Measurements from ENCODE around the gene ZBTB20.

The ZBTB20 gene

GRCh38 chr3:114563720-114564119, 583.4 kb downstream of the ZBTB20 start:
- DNase-seq, result no peak

DNA sequence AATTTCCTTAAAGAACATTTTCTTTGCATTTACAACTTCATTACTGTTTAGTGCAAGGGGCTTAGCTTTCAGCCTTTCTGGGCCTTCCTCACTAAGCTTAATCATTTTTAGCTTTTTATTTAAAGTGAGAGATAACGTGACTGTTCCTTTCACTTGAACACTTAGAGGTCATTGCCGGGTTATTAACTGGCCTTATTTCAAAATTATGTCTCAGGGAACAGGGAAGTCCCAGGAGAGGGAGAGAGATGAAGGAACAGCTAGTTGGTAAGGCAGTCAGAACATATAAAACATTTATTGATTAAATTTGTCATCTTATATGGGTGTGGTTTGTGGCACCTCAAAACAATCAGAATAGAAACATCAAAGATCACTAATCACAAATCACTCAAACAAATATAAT, 584.5 kb downstream of the ZBTB20 start:
- no peak for DNase-seq

DNA sequence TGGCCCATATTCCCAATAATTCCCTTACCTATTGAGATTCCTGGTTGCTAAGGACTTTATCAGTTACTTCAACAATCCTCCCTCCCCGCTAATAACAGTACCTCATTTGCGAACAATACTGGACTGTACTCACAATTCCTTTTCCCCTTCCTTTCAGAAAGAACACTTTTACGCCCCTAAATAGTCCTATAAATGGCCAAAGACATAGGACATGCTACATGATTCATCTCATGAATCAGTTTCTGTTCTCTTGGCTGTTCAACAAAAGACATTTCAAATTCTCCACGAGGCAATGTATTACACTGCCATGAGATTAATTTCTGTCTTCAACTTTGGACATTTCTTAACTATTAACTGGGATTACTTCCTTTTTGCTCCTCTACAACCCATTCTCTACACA, 588.8 kb downstream of the ZBTB20 start:
- no peak for DNase-seq

DNA sequence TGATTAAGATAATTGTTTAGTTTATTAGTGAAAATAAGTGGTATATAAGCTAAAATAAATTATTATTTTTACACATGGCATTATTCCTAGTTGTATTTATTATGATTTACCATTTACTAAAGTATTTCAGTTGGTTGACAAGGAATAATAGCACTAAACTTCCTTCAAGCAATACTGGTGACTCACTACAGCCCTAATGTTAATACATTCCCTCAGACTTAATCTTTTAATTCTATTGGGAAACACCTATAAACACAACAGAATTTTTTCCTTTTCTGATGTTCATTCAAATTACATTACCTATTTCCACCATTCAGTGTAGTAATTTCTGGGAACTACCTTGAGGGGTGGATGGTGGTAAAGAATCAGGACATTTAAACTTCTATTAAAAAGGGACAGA, 589.3 kb downstream of the ZBTB20 start:
- no peak for DNase-seq

GRCh38 chr3:114556657-114557213, 590.4 kb downstream of the ZBTB20 start:
- DNase-seq, result no peak

- no peak for DNase-seq
These were observed 592.4 kb downstream of the ZBTB20 start for GRCh38 chr3:114554731-114555130.

- DNase-seq, result no peak
These were observed 593.0 kb downstream of the ZBTB20 start for GRCh38 chr3:114553949-114554593.

DNA sequence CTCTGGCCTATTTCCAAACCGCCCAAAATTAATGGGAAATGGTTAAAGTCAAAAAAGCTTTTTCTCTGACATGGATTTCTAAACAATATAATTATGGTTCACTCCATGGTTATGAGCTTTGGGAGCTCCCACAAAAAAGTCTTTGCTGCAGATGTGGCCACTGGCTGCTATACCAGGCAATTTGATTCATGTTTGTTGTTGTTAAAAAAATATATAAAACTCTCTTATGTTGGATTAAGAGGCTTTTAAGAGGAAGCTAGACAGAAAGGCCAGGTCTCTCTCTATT, 594.6 kb downstream of the ZBTB20 start:
- DNase-seq, result no peak

GRCh38 chr3:114551770-114552526, 595.1 kb downstream of the ZBTB20 start:
- no peak for DNase-seq

DNA sequence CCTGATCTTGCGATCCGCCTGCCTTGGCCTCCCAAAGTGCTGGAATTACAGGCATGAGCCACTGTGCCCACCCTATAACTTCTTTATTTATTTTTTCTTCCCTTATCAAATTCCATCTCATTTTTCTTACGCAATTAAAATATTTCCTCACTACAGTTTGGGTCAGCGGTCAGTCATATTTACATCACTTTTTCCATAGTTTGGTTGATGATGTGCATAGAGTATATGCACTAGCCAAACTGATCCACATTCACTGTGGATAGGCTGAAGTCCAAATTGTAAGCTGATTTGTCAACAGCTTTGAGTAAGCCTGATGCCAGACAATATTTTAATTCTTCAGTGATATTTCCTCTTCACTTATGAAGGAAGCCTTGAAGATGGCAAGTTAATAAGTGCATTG, 596.9 kb downstream of the ZBTB20 start:
- no peak for DNase-seq

DNA sequence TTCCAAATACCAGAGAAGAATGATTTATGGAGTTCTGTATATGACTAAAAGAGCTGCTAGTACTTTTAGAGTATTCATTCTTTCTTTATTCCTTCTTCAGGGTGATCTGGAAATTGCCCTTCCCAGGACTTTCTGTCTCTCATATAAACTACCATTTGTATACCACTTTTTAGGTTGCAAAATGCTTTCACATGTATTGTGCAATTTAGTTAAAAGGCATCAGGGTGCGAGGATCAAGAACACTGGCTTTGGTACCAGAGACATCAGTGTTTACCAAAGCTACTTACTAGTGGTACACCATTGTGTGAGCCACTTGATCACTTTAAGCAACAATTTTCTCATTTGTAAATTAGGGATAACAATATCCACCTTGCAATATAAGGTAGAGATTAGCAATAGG, 601.9 kb downstream of the ZBTB20 start:
- no peak for DNase-seq

GRCh38 chr3:114542359-114542758, 604.7 kb downstream of the ZBTB20 start:
- no peak for DNase-seq

DNA sequence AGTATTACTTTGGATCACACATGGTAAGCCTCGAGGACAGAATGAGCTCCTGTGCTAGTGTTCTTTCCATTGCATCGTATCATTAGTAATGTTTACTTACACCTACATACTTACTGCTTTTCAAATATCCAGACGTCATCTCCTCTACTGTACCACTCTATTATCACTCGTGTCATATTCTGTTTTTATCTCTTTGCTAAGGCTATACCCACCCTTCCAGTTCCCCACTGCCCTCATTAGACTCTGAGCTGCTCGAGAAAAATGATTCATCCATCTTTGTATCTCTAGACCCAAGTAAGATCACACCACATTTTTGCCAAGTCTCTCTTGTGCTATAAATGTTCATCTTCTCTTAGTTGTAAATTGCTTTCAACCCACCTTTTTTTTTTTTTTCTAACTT, 607.6 kb downstream of the ZBTB20 start:
- DNase-seq, result no peak

DNA sequence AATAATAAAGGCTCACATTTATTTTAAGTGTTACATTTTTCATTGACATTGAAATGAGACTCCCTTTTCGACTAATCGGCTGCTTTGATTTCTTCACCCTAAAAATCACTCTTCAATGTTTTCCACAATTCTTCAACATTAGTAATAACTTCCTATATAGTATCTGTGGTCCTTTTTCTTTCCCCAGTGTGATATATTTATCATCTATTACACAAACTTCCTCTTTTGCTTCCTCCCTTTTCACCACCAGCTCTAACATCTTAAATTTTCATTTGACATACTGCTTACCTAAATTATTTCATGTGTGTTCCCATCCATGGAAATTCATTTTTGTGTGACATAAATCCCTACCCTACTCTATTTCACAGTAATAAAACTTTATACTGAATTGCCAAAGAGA, 608.9 kb downstream of the ZBTB20 start:
- no peak for DNase-seq

- DNase-seq, result no peak
These were observed 618.6 kb downstream of the ZBTB20 start for GRCh38 chr3:114528517-114528916.

GRCh38 chr3:114527036-114527644, 619.9 kb downstream of the ZBTB20 start:
- DNase-seq, result no peak

DNA sequence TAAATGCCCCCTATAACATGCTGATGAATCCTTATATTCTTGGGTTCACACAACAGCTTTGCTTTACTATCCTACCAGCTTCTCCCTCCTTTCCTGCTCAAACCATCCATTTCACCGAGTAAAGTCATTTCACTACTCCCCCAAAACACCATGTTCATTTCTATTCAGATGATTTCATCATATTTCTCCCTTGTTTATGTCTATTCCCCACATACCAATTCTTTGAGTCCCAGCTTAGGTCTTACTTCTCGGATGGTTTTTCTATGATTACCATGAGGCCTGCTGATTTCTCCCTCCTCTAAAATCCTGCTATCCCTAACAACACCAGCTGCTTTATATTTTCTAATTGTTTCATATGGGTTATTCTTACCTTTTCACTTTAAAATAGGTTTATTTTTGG, 621.8 kb downstream of the ZBTB20 start:
- DNase-seq, result no peak

- DNase-seq, result no peak
These were observed 627.7 kb downstream of the ZBTB20 start for GRCh38 chr3:114519415-114519814.

DNA sequence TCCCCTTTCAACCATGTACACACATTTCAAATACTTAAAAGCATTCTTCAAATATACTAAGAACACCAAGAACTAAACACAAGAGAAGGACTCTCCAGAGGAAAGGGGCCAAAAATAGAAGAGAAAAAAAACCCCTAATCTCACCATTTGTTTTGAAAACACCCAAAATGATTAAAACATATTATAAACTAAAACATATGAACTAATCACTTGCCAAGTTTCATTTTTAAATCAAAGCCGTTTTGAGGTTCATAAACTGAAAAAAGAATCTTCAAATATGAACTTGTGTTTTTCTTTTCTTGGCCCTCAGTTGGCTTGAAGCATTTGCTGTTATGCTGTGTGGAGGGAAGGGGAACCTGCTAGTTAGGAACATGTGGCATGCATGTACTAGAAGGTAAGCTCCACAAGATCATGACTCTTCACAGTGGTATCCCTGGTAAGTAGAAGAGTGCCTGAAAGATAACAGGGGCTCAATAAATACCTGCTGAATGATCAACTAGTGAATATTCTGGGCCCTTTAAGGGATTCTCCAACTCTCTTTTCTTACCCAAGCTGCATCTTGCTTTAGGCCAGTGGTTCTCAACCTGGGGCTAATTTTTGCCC, 628.8 kb downstream of the ZBTB20 start:
- DNase-seq, result no peak

DNA sequence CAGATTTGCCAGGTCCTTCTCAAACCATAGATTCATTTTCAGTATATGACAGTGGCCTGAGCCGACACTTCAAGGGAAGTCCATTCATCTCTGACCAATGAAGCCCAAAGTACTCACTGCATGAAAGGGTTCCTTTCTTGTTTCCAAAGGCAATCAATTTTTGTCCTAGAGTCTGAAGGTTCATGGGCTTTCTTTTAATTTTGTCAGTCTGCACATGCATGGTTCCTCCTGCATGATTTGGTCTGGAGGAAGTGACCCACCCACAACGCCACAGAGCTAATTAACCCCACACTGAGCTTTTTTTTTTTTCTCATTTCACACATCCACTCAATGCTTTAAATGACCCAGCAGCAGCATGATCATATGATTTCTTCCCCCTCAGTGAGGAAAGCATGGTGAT, 636.9 kb downstream of the ZBTB20 start:
- no peak for DNase-seq

- no peak for DNase-seq
These were observed 637.3 kb downstream of the ZBTB20 start for GRCh38 chr3:114509756-114510155.

- DNase-seq, result no peak
These were observed 638.1 kb downstream of the ZBTB20 start for GRCh38 chr3:114508976-114509375.

GRCh38 chr3:114508208-114508607, 638.9 kb downstream of the ZBTB20 start:
- no peak for DNase-seq

All from activated CD8-positive, alpha-beta memory T cell treated with anti-CD3 and anti-CD28 coated beads, Interleukin-2, amount 50 U/mL, for 48 hours (primary cell).